Heart left ventricle (tissue), 13 donors: ENCODE data around the gene PRR16.

Source experiments
- POLR2A ChIP-seq, 2 donors: fragments of 450-650 bp; IDR thresholded peaks; one replicate each; pipeline ENCODE4 v1.6.1; 2017; ENCODE audit warnings: antibody characterized with exemption in 2 of 2, mild to moderate bottlenecking in 2 of 2, moderate library complexity in 2 of 2
- TF ChIP-seq, protein P1 (sequence below), 12 donors: fragments of 200-600 bp; sonication (generic) in 4 of 12; IDR thresholded peaks; one replicate each; pipeline versions ENCODE4 v1.5.0 to v1.8.0; 2018 to 2022; ENCODE audit warnings: antibody characterized with exemption in 12 of 12, mild to moderate bottlenecking in 5 of 12
- donor health status: ischemic (EF 13 %, LVEDD 7.1; RV severe dilation, severe dysfunction).
- donor health status: DM: no; HTN: yes; CAD: no.
- donor health status: DM: no; HTN: no; CAD: no.
- donor health status: ischemic (EF 25% LVEDD 6.9; RV normal size, moderate dysfunction).
- donor health status: ischemic (EF 25% LVEDD 5.7; RV mildly dilated, moderate dysfunction).
- donor health status: ischemic (EF 35%, LVEDD 5.7; RV mildly dilated, moderate dysfunction).
- donor health status: nonischemic (EF 11% LVEDD 7.7; RV severe dilation, severe dysfunction).
- donor health status: DM: yes; HTN: yes; CAD: no.
- donor health status: PGD.
- donor health status: ischemic (EF 29% LVEDD 5.4; RV normal size, mild dysfunction).
- donor health status: nonischemic (EF 23%, LVEDD 6.1; RV moderate dilation, normal function).

DNA sequence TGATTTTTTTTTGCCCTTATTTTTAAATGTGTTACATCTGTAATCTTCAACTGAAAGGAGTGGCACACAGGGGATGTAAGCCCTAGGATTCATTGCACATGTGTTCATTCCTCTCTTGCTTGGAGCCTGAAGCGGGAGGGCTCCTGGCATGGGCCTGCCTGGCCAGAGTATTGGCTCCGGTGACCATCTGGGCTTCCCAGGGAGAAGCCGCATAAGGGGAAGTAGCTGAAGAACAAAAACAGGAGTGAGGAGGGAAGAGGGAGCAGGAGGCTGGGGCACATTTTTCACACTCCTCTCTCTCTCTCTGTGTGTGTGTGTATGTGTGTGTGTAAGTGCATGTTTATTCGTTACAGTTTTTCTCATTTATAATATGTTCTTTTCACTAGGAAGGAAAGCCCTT is 269.9 kb downstream of the PRR16 start:
- TF ChIP-seq, protein P1, sequence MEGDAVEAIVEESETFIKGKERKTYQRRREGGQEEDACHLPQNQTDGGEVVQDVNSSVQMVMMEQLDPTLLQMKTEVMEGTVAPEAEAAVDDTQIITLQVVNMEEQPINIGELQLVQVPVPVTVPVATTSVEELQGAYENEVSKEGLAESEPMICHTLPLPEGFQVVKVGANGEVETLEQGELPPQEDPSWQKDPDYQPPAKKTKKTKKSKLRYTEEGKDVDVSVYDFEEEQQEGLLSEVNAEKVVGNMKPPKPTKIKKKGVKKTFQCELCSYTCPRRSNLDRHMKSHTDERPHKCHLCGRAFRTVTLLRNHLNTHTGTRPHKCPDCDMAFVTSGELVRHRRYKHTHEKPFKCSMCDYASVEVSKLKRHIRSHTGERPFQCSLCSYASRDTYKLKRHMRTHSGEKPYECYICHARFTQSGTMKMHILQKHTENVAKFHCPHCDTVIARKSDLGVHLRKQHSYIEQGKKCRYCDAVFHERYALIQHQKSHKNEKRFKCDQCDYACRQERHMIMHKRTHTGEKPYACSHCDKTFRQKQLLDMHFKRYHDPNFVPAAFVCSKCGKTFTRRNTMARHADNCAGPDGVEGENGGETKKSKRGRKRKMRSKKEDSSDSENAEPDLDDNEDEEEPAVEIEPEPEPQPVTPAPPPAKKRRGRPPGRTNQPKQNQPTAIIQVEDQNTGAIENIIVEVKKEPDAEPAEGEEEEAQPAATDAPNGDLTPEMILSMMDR (IDR thresholded peaks at IDR 0.05) = no peak
- no peak for TF ChIP-seq POLR2A (IDR thresholded peaks at IDR 0.05)
